T-helper 1 cell treated with Interleukin-12 subunit alpha and Interleukin-12 subunit beta and Interleukin-4 antibody, amounts not matched to agents 30 μg/mL and 1 μg/mL, for 36 hours (primary cell): ENCODE measurements around the gene COL19A1.

Experiments used
- H3K27ac Mint-ChIP-seq: one replicate; pipeline ENCODE4 v1.8.0; 2021; ENCODE audit warnings: mild to moderate bottlenecking, mixed read lengths
- H3K27me3 Mint-ChIP-seq: one replicate; pipeline ENCODE4 v1.8.0; 2021; ENCODE audit warnings: low read depth, mixed read lengths
- H3K36me3 Mint-ChIP-seq: one replicate; pipeline ENCODE4 v1.8.0; 2021; ENCODE audit warnings: low read depth, mixed read lengths
- H3K4me1 Mint-ChIP-seq: one replicate; pipeline ENCODE4 v1.8.0; 2021; ENCODE audit warnings: low read depth, mixed read lengths
- H3K4me3 Mint-ChIP-seq: one replicate; pipeline ENCODE4 v1.8.0; 2021; ENCODE audit warnings: mild to moderate bottlenecking, moderate library complexity, mixed read lengths
- H3K9me3 Mint-ChIP-seq: one replicate; pipeline ENCODE4 v1.8.0; 2021; ENCODE audit warnings: mixed read lengths

COL19A1 gene

GRCh38 chr6:70176842-70177550 is 310.6 kb downstream of the COL19A1 start:
- no peaks in the 10 kb centered on the region for H3K36me3 Mint-ChIP-seq
- H3K4me3 Mint-ChIP-seq = no peak overlapping the region
- H3K27ac Mint-ChIP-seq = no peak overlapping the region
- peaks cover 3% of the 10 kb centered on the region for H3K27me3 Mint-ChIP-seq
- no peaks in the 10 kb centered on the region for H3K9me3 Mint-ChIP-seq
- H3K4me1 Mint-ChIP-seq = no peaks in the 10 kb centered on the region

- H3K9me3 Mint-ChIP-seq = no peaks in the 10 kb centered on the region
- H3K27ac Mint-ChIP-seq = no peak overlapping the region
- no peaks in the 10 kb centered on the region for H3K27me3 Mint-ChIP-seq
- no peaks in the 10 kb centered on the region for H3K36me3 Mint-ChIP-seq
- H3K4me1 Mint-ChIP-seq = no peaks in the 10 kb centered on the region
- H3K4me3 Mint-ChIP-seq = no peak overlapping the region
These were observed 314.0 kb downstream of the COL19A1 start for GRCh38 chr6:70180183-70180900.

GRCh38 chr6:70180901-70181599 is 314.7 kb downstream of the COL19A1 start:
- H3K27ac Mint-ChIP-seq = no peak overlapping the region
- H3K27me3 Mint-ChIP-seq = no peaks in the 10 kb centered on the region
- no peaks in the 10 kb centered on the region for H3K4me1 Mint-ChIP-seq
- H3K36me3 Mint-ChIP-seq = no peaks in the 10 kb centered on the region
- no peak overlapping the region for H3K4me3 Mint-ChIP-seq
- no peaks in the 10 kb centered on the region for H3K9me3 Mint-ChIP-seq

GRCh38 chr6:70183538-70183937 is 317.2 kb downstream of the COL19A1 start:
- H3K4me1 Mint-ChIP-seq = no peaks in the 10 kb centered on the region
- H3K4me3 Mint-ChIP-seq = no peak overlapping the region
- H3K27me3 Mint-ChIP-seq = no peaks in the 10 kb centered on the region
- H3K9me3 Mint-ChIP-seq = no peaks in the 10 kb centered on the region
- H3K27ac Mint-ChIP-seq = no peak overlapping the region
- H3K36me3 Mint-ChIP-seq = no peaks in the 10 kb centered on the region

GRCh38 chr6:70184723-70185122 is 318.4 kb downstream of the COL19A1 start:
- Mint-ChIP-seq H3K4me3 (no peak overlapping the region), H3K4me1 (no peaks in the 10 kb centered on the region), H3K27me3 (no peaks in the 10 kb centered on the region), H3K9me3 (no peaks in the 10 kb centered on the region), H3K27ac (no peak overlapping the region), H3K36me3 (no peaks in the 10 kb centered on the region)

DNA sequence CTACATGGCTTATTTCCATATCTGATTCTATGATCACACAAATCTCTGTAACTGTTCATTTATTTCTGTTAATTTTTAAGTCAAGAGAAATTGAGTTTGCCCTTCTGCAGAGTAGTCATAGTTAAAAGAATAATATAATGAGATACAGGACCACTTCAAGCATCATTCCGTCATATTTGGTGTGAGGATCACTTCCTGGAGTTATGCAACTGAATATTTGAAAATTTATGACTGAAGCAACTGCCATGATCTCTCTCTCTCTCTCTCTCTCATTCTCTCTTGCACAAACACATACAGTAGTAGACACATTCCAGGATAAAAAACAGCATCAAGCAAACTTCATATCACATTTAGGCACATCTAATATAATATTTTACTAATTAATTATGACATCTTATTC is 320.1 kb downstream of the COL19A1 start:
- H3K27ac Mint-ChIP-seq = no peak overlapping the region
- H3K9me3 Mint-ChIP-seq = no peaks in the 10 kb centered on the region
- no peaks in the 10 kb centered on the region for H3K4me1 Mint-ChIP-seq
- H3K36me3 Mint-ChIP-seq = no peaks in the 10 kb centered on the region
- H3K27me3 Mint-ChIP-seq = peaks cover 4% of the 10 kb centered on the region
- H3K4me3 Mint-ChIP-seq = no peak overlapping the region

DNA sequence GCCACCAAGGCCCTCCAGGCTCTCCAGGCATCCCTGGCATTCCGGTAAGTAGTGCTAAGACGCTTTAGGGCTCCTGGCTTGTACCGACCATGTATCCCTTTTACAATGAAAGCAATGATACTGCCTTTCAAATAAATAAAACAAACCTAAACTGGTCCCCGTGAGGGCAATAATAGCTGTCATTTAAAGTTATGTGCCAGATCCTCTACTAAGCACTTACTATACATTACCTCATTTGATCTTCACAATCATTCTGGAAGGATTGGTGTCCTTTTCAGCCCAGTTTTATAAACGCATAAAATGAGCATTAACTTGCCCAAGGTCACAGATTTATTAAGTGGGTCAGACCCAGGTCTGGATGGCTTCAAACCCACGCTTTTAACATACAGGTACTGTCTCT is 321.8 kb downstream of the COL19A1 start:
- H3K27ac Mint-ChIP-seq = no peak overlapping the region
- no peaks in the 10 kb centered on the region for H3K36me3 Mint-ChIP-seq
- H3K4me1 Mint-ChIP-seq = no peaks in the 10 kb centered on the region

DNA sequence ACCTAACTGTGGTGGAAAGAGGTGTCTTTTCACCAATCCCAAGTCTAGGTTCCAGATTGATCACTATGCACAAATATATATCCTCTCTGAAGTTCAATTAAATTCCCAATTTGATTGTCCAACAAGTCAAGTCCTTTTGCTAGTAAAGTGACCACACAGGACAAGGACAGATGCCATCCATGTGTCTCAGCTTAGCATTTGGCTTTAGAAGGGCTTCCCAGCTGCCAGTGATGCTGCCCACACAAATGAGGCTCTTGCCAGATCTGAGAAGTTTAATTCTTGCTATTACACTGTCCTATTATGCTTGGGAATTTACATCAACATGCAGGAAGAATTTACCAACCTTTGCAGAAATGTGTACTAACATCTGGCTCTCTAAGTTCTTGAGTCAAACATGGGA is 328.1 kb downstream of the COL19A1 start:
- H3K4me3 Mint-ChIP-seq = no peak overlapping the region
- no peaks in the 10 kb centered on the region for H3K9me3 Mint-ChIP-seq
- H3K27me3 Mint-ChIP-seq = peaks cover 13% of the 10 kb centered on the region
- no peaks in the 10 kb centered on the region for H3K36me3 Mint-ChIP-seq
- H3K27ac Mint-ChIP-seq = no peak overlapping the region
- H3K4me1 Mint-ChIP-seq = no peaks in the 10 kb centered on the region

More for the DNA sequence above, 321.8 kb downstream of the COL19A1 start:
- Mint-ChIP-seq H3K9me3 (no peaks in the 10 kb centered on the region), H3K4me3 (no peak overlapping the region), H3K27me3 (peaks cover 7% of the 10 kb centered on the region)

GRCh38 chr6:70196531-70196930 is 330.2 kb downstream of the COL19A1 start:
- H3K4me1 Mint-ChIP-seq = no peaks in the 10 kb centered on the region
- H3K9me3 Mint-ChIP-seq = no peaks in the 10 kb centered on the region
- H3K27ac Mint-ChIP-seq = no peak overlapping the region
- H3K27me3 Mint-ChIP-seq = peaks cover 9% of the 10 kb centered on the region
- no peak overlapping the region for H3K4me3 Mint-ChIP-seq
- H3K36me3 Mint-ChIP-seq = no peaks in the 10 kb centered on the region

GRCh38 chr6:70198785-70199184 is 332.4 kb downstream of the COL19A1 start:
- Mint-ChIP-seq H3K4me3 (no peak overlapping the region), H3K27ac (no peak overlapping the region), H3K4me1 (no peaks in the 10 kb centered on the region), H3K36me3 (no peaks in the 10 kb centered on the region), H3K27me3 (peaks cover 6% of the 10 kb centered on the region), H3K9me3 (no peaks in the 10 kb centered on the region)

DNA sequence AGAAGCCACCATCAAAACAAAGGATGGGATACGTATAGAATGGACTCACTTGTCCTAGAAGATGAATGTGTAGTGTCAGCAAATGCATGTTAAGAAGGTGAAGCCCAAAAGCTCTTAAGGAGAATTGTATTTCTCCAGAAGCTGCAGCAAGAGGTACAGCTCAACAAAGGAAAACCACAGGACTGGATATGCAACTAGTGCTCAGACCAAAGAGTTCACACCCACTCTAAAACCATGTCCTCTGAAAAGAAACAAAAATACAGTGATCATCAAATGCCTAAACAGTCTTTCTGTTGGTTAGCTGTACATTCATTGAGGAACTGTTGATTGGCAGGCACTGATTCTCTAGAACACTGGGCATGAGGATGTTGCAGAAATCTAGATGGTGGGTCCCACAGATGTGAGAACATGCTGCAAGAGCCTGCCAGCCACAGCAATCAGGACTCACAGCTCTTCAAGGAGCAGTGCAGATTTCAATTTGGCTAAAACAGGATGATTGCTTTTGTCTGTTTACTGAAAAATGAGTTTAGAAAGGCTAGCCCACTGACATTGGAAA is 342.0 kb downstream of the COL19A1 start:
- H3K27ac Mint-ChIP-seq = no peak overlapping the region
- H3K4me3 Mint-ChIP-seq = no peak overlapping the region
- no peaks in the 10 kb centered on the region for H3K4me1 Mint-ChIP-seq
- H3K9me3 Mint-ChIP-seq = no peaks in the 10 kb centered on the region
- H3K36me3 Mint-ChIP-seq = no peaks in the 10 kb centered on the region
- H3K27me3 Mint-ChIP-seq = peaks cover 3% of the 10 kb centered on the region

- Mint-ChIP-seq H3K4me3 (no peak overlapping the region), H3K36me3 (no peaks in the 10 kb centered on the region), H3K9me3 (no peaks in the 10 kb centered on the region), H3K4me1 (no peaks in the 10 kb centered on the region), H3K27me3 (peaks cover 3% of the 10 kb centered on the region), H3K27ac (no peak overlapping the region)
These were observed 344.1 kb downstream of the COL19A1 start for GRCh38 chr6:70210462-70210861.

DNA sequence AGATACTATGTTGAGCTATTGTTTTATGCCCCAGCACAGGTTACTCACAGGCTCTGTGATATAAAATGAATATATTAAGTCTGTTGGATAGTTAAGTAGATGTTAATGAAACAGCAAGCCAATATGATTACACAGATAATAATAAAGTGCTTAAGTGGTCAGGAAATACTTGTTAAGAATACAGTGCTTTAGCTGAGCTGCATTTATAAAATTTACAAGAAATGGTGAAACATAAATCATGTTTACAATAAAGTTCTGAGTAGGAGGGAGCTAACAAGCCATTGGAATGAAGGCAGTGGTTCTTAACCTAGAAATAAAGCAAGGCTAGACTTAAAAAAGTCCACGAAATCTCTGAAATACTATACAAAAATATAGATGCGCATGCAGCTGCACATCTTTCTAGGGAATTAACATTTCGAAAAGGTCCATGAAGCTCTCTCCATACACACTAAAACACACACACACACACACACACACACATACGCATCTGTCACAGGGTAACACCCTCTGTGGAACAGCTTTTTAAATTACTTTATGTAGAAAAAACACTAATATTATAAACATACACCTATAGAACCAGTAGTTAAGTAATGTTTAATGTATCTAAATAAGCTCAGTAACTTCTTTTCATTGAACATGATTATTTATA is 349.2 kb downstream of the COL19A1 start:
- no peaks in the 10 kb centered on the region for H3K4me1 Mint-ChIP-seq
- no peak overlapping the region for H3K27ac Mint-ChIP-seq
- no peaks in the 10 kb centered on the region for H3K9me3 Mint-ChIP-seq
- peaks cover 3% of the 10 kb centered on the region for H3K27me3 Mint-ChIP-seq
- H3K36me3 Mint-ChIP-seq = no peaks in the 10 kb centered on the region
- no peak overlapping the region for H3K4me3 Mint-ChIP-seq

DNA sequence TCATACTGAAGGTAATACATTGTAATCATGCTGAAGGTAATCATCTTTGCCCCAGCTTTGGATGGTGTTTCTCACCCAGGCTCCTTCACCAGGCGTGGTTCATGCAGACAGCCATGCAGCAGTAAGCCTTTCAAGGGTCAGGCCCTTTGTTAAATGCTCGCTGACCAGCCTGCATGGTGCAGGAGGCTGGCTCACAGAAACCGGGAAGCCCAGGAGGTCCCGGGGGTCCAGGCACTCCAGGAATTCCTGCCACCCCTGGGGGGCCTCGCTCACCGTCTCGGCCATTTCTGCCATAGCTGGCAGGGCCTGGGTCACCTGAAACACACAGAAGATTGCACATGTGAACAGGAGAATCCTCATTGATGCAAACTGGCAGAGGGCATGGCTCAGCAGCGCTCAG is 350.4 kb downstream of the COL19A1 start:
- Mint-ChIP-seq H3K9me3 (no peaks in the 10 kb centered on the region), H3K27ac (no peak overlapping the region), H3K4me3 (no peak overlapping the region), H3K36me3 (no peaks in the 10 kb centered on the region), H3K27me3 (peaks cover 3% of the 10 kb centered on the region), H3K4me1 (no peaks in the 10 kb centered on the region)
